Renal cortex interstitium (tissue), 11 donors: Measurements from ENCODE around the gene MLLT3. TPM values are rescaled to one million over a fixed set of nuclear protein-coding genes. Genes with fewer than 3 reads are reported as not detected.

Source experiments
- DNase-seq, 11 donors: peaks; one replicate each; pipeline ENCODE4 v3.0.0-alpha.2; 2013; ENCODE audit warnings: low read depth in 9 of 11, low spot score in 4 of 11; ENCODE audit errors: extremely low read depth in 1 of 11
- polyA plus RNA-seq, 3 donors: library from polyadenylated mRNA; unstranded; fragments of 120-200 nt; gene quantifications; one replicate each; pipeline ENCODE4 v1.2.1, GENCODE V29; 2013; ENCODE audit not compliant: insufficient read length in 3 of 3

MLLT3 gene
- polyA plus RNA-seq, 3 donors = 27.5 to 34.1 (median 32.6) TPM

DNA sequence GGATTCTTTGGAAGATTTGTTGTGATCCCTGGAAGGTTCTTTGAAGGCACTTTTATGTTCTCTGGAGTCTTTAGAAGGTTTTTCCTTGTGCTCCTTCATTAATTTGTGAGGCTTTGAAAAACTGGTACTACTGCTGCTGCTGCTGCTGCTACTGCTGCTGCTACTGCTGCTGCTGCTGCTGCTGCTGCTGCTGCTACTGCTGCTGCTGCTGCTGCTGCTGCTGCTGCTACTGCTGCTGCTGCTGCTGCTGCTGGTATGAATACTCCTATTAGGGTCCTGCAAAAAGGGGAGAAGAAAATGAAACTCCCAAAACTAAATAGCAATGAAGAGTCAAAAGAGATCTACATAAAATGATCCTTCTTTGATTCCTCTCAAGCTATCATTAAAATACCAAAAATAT is 208.1 kb downstream of the MLLT3 start:
- DNase-seq = no peak

DNA sequence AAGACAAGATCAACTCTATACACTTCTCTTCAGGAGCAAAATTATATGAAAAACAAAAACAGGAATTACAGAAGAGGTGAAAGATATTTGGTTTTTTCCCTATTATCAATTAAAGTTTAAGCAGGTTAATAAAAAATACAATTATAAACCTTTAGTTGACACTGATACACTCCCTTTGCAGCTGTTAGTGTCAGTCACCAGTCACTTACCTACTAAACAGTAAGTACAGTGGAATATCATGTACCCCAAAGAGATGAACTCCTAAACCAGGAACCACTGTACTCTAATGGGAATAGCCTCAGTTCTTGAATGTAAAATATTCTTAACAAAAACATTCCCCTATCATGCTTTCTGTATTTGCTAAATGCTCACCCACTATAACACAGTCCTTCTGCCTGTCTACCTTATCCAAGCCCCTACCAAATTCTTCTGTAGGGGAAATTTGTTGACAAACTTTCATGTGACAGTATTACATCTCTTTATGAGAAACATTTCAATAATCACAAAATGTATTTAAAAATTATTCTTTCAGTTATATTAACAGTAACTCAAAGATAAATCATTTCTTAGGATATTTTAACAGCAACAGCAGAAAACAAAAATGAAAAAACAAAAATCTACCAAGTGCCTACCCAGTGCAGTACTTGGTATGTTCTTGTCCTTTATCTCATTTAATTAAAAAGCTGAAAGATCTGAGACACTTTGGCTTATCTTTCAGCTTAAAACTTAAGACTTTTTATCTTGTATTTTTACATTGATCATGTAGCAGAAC is 212.8 kb downstream of the MLLT3 start:
- DNase-seq = no peak

DNA sequence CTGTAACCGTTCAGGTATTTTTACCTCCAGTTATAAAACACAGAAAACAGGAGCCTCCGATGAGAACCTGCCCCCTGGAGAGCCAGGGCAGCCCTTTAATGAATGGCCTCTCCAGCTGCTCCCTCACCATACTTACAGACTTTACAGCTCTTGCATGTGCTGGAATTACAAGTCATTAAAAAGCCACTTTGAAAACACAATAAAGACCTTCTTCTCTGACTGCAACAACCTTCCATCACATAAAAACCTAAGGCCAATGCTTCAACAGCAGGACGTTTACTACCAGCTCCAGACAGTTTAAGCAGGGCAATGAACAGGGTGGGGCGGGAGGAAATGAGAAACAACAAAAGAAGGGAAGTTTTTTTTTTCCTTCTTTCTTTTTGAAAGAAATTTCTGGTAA is 213.8 kb downstream of the MLLT3 start:
- DNase-seq = peak in 3 of 11 donors; percentile 11 to 26 (median 18)

DNA sequence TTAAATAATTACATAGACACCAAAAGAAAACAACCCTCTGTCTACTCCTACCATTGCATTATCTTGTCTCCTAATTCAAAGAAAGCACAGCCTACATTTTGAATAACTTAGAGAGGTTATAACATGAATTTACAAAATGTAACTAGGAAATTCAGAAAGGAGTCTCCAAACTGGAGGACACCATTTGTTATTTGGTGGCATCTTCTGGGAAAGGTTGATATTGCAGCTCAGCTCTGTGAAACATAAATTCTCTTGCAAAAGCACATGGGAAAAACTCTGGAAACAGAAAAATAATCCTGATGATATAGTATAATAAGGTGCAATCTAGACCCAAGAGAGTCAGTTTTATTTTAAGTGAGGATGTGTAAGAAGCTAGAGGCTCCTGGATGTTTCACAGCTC is 215.3 kb downstream of the MLLT3 start:
- no peak for DNase-seq

DNA sequence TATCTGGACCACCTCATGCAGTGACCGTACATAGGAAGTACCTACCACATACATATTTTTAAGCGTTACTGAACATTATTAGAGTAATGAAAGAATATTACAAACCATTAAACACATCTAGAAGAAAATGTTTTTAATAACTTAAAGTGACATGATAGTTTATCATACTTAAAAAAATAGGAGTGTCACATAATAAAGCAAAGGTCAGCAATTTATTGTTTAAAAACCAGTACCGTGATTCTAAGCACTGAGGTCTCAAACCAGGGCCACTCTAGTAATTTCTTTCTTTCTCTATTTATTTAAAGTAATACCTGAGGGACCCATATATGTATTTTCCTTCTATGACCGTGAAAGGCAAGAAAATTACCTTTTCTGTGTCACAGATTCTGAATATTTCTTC is 216.0 kb downstream of the MLLT3 start:
- no peak for DNase-seq

DNA sequence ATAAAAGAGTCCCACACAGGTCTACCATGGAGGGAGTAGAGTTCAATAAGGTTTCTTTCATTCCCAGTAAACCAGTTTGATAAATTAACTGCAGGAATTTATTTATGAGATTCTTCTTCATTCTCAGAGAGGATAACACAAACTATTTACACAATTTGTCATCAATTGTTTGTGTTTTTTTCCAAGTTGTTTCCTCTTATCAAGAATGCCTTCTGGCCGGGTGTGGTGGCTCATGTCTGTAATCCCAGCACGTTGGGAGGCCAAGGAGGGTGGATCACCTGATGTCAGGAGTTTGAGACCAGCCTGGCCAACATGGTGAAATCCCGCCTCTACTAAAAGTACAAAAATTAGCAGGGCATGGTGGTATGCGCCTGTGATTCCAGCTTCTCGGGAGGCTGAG is 216.7 kb downstream of the MLLT3 start:
- DNase-seq = no peak

DNA sequence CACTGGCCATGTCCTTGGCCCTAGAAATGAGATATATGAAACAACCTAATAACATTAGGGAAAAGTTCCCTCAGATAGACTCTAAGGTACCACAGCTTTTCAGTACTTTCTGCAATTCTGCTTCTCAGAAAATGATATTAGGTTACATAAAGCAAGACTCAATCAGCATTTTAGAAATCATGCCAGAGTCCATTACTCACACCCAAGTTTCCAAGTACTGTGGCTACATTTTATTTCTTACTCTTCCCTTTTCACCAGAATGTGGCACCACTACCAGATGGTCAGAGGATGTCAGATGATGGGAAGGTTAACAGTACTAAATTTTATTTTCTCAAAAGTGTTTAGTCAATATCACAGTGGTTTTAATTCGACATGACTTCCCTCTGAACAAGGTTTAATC is 217.2 kb downstream of the MLLT3 start:
- no peak for DNase-seq

DNA sequence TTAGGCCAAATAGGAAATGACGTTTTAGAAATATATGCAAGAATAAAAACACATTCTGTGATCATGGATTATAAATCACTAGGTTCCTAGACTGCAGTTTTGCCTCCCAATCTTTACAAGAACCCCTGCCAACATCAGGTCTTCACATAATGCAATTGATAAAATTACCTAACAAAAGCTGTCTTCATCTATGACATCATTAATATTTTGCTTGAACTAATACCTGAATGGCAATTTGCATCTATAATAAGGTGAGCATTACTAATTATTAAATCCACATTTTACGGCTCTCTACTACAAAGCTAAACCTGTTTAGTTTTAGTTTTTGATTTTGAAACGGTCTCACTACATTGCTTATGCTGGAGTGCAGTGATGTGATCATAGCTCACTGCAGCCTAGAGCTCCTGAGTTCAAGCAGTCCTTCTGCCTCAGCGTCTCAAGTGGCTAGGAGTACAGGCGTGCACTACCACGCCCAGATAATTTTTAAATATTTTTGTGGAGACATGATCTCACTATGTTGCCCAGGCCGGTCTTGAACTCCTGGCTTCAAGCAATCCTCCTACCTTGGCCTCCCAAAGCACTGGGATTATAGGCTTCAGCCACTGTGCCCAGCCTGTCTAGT is 218.0 kb downstream of the MLLT3 start:
- DNase-seq = no peak

DNA sequence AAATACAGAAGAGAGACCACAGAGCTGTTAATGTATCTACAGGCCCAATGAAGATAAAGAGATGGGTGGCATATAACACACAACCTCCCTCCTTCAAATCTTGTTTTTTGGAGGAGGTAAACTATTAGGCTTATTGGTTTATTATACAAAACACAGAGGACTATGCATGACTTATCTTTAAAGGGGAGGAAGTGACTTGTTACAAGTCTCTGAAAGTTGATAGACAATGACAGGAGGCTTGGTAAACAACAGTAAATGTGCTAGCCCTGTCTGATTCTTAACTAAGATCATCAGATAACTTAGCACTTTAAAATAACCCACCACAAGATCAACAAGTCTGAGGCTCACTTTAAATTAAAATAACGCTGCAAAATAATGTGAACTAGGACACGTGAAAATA is 219.0 kb downstream of the MLLT3 start:
- DNase-seq = no peak

DNA sequence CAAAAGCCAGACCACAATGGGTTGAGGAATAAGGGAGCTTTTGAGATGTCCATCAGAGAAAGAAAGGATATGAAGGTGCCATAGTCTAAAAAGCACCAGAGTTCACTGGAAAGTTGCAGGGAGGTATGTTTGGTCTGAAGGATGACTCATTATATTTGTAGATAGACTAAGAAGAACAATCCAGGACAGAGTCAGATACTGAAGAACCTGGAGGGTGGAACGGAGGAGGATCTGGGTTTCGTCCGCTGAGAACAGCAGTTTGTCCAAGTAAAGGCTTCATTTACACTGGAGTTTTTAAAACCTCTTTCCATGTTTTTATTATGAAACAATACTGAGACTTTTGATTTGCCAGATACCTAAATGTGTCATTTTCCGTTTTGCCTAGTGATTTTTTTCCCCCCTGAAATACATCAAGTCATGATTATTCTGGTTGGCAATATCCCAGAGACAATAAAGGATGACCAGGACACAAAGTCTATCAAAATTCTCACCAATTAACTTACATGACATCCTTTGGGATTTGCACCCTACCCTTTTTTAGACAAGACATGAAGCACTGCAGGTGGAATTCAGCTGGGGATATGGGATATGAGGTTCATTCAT is 219.9 kb downstream of the MLLT3 start:
- DNase-seq = no peak

DNA sequence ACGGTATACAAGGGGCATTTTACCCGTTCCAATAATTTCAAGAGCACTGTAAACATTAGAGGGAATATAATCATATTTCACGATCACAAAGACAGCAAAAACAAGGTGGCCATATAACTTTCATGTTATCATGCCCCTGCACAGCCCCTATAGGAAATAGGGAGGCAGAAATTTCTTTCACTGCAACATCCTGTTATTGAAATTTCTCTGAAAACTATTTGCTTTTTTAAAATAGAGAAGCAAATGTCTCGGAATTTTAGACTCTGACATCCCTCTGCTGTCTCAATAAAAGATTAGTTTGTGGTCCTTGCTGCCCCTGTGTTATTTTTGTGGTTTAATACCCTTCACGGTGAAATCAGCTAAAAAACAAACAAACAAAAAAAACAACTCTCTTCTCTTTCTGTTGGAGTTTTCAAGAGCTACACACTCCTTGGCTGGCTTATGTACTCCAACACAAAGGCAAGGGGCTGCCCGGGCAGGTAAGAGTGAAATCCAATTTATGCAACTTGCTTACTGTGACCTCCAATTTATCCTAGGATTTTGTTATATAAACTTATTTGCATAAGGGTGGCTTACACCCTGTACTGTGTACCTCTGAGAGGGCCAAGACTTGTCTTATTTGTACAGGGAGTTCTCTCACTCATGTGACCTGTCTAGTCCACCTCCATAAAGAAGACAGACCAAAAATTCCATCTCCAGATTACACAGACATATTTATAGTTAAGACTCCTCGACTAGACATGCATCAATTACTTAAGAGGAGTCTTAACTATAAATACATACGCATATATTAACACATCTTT is 223.6 kb downstream of the MLLT3 start:
- DNase-seq = no peak

DNA sequence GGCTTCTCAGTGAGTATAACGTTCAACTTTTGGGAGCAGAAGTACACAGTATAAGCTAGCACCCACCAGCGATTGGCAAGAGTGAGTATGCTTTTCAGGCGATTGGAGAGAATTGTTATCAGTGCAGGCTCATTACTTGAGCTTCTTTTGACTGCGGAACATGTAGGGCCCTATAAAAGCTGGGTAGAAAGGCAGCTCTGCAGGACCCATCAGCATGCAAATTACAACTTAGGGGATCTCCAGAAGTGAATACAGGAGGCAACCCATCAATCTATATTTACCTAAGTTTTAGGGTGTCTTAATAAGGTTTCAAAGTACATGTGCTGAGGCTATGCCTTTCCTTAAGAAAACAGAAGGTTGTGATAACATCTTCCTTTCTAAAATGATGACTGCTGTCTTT is 225.0 kb downstream of the MLLT3 start:
- no peak for DNase-seq

DNA sequence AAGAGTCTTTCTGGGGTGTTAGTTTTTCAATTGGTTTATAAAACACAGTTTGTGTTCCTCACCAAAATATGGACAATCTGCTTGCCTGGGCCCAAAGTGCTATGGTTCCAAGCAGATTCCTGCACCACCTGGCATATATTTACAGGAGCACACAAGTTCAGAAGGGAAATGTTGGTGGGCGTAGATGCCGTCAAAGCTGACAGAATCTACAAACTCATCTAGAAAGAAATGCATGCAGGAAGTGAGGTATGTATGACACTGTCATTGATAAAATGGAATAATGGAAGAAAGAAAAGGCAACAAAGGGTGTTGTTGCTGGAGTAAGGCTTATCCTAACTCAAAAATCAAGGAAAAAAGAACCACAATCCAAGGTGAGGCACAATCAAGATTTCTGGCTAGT is 225.8 kb downstream of the MLLT3 start:
- DNase-seq = no peak

DNA sequence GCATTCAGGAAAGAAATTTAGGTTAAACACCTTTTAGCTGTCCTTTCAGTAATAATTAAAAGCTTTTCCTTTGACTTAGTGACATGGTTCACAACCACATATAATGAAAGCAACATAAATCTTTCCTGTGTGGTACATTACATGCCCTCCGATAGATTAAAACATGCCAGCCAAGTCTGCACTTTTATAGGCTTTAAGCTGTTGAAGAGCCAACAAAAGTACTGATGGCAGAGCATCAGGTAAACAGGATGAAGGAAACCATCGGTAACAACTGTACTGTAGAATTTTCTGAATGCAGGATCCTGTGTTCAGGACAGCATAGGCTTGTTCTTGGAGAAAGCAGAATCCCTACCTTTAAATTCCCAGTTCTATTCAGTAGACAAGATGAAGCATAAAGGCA is 226.6 kb downstream of the MLLT3 start:
- no peak for DNase-seq

DNA sequence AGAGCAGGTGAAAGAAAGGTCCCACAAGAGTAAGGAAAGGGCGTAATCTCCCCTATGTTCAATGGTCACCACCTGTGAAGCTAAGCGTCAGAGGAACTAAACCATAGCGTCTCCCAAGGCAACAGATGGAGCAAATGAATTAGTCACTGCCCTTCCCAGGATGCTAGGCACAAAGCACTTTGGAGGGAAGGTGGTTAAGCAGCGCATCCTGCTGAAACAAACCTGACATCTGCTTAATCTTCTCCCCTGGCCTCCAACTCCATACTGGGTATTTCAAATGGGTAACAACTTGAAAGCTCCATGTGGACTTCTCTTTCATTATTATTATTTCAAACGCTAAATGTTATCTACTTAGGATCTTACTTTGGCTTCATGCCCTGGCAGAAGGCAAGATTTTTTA is 227.3 kb downstream of the MLLT3 start:
- DNase-seq = no peak

DNA sequence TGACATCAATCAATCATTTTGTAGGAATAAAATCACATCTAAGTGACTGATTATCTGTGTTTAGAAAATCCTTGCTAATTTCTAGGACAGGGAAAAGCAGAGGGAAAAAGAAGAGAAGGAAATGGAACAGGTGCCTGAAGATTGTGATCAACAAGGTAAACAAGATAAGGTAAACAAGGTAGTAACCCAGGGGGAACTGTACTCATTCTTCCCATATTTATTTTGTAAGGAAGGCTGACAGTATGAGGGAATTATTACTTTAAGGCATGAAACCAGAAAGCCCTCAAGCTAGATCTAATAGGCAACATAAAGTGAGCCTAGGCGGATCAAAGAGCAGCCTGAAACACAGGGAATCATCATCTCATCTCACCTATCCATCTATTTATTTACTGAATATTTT is 231.1 kb downstream of the MLLT3 start:
- no peak for DNase-seq

DNA sequence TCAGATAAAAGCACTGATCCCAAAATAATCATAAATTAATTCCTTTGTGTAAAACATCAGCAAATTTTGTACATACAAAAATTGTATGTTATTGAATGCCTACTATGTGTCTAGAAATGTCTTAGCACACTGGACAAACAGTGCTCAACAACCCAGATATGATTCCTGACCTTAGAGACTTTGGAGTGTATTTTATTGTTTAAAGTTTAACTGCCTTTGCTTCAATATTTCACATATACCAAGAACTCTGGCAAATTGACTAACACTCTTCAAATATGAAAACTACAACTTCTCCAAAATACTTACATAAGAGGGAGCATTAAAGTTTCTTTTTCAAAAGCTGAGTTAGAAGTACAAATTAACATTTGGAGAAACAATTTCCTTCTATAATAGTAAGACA is 231.9 kb downstream of the MLLT3 start:
- no peak for DNase-seq

DNA sequence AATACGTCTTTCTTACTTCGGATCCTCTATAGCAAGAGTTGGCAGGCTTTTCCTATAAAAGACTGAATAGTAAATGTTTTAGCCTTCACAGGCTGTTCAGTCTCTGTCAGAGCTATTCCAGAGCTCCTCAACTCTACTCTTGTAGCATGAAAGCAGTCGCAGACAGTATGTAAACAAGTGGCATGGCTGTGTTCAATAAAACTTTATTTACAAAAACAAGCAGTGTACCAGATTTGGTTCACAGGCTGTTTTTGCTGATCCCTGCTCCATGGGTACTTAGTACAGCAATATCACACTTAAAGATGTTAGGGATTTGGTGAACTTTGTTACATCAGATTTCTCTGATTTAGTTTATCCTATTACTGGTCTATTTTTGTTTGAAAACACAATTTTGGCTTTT is 235.2 kb downstream of the MLLT3 start:
- no peak for DNase-seq

DNA sequence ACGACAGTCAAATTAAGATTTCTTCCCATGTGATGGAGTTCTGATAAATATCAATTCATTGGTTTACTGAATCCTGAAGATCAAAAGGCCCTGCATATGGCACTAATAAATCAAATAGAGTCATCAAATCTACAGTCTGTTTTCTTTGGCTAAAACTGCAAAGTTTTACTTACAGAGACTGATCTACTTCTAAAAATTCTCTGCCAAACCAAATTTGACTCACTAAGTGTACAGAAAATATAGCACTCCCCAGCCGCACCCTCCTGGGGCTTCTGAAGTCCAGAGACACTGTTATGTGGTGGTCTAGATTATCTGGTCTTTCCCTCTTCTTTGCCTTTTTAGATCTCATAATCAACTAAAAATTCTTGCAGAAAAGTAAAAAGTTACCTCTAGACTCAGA is 237.7 kb downstream of the MLLT3 start:
- DNase-seq = no peak
